Omental fat pad (tissue), 4 donors: Measurements from ENCODE around the gene SHC3. TPM values are rescaled to one million over a fixed set of nuclear protein-coding genes. Genes with fewer than 3 reads are reported as not detected.

Experiments
- ATAC-seq: fragments of 150-250 bp; one replicate; pipeline ENCODE4 v1.9.1; 2016; ENCODE audit warnings: mild to moderate bottlenecking, moderate library complexity; ENCODE audit not compliant: low FRiP score
- DNase-seq: peaks from one replicate; pipeline ENCODE4 v3.0.0-alpha.2; 2019; ENCODE audit warnings: low spot score
- CTCF ChIP-seq, 3 donors: fragments of 450-650 bp; IDR thresholded peaks; one replicate each; pipeline ENCODE4 v1.5.1; 2016 to 2017; ENCODE audit warnings: antibody characterized with exemption in 3 of 3, mild to moderate bottlenecking in 3 of 3, moderate library complexity in 2 of 3
- total RNA-seq, 4 donors: library from RNA; depleted of rRNA; stranded (reverse); fragments of >200 nt; gene quantifications; one replicate each; pipeline ENCODE4 v1.1.0, GENCODE V29; 2016

The SHC3 gene
- total RNA-seq, 4 donors from 2014 or later = 1.1 to 7.4 (median 3.1) TPM

GRCh38 chr9:89060790-89061189 lies 117.8 kb downstream of the SHC3 start:
- DNase-seq = no peak
- ATAC-seq = no peak
- no peak for TF ChIP-seq CTCF (IDR thresholded peaks at IDR 0.05)

- ATAC-seq = no peak
- TF ChIP-seq CTCF (IDR thresholded peaks at IDR 0.05) = no peak
- no peak for DNase-seq
These were observed 118.6 kb downstream of the SHC3 start for GRCh38 chr9:89059925-89060506.

- no peak for DNase-seq
- no peak for TF ChIP-seq CTCF (IDR thresholded peaks at IDR 0.05)
- ATAC-seq = no peak
These were observed 119.7 kb downstream of the SHC3 start for GRCh38 chr9:89058906-89059305.

- ATAC-seq = no peak
- no peak for TF ChIP-seq CTCF (IDR thresholded peaks at IDR 0.05)
- no peak for DNase-seq
These were observed 123.6 kb downstream of the SHC3 start for GRCh38 chr9:89054865-89055495.

DNA sequence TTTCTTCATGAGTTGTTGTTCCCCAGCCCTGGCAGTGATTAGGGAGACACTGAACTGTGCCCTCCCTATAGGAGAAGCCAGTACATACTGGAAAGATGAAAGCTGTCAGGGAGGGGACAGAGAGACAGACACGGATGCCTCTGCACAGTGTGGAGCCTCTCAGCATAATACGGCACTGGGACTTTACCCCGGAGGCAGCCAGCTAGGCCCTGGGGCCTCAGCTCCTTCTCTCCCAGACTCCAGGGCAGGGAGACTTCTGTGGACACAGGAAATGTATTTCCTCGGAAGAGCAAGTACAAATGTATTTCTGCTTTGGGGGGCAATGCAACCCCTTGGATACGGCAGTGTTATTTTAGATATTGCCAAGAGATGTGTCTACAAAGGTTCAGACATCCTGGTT lies 125.3 kb downstream of the SHC3 start:
- no peak for TF ChIP-seq CTCF (IDR thresholded peaks at IDR 0.05)
- DNase-seq (no peak), ATAC-seq (no peak)

DNA sequence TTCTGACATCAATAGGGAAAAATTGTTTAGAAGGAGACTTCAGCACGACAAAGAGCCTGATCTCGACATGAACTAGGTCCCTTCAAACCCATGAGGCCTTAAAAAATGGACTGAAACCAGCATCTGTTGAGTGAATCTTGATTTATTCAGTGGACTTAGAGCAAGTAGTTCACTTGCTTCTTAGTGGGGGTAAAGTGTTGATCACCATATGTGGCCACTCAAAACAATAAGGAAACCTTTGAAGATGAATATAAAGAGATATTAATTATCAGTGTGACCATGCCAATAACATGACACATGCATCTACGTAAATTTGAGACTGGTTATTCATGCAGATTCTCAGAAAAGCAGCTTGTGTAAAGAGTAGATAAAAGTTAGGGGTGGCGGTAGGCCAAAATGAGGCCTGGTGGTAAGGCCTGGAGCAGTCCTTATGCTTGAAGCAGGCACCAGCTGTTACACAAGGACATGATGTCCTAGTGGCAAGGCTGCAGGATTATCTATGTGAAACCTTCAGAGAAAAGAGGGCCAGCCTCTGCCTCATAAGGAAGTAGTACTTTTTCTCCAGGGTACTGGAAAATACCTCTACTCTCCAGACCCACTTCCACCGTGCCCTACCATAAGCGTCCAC lies 126.0 kb downstream of the SHC3 start:
- DNase-seq = no peak
- no peak for TF ChIP-seq CTCF (IDR thresholded peaks at IDR 0.05)
- no peak for ATAC-seq
